Measurements from ENCODE around the gene SLC15A1.

Gene SLC15A1

DNA sequence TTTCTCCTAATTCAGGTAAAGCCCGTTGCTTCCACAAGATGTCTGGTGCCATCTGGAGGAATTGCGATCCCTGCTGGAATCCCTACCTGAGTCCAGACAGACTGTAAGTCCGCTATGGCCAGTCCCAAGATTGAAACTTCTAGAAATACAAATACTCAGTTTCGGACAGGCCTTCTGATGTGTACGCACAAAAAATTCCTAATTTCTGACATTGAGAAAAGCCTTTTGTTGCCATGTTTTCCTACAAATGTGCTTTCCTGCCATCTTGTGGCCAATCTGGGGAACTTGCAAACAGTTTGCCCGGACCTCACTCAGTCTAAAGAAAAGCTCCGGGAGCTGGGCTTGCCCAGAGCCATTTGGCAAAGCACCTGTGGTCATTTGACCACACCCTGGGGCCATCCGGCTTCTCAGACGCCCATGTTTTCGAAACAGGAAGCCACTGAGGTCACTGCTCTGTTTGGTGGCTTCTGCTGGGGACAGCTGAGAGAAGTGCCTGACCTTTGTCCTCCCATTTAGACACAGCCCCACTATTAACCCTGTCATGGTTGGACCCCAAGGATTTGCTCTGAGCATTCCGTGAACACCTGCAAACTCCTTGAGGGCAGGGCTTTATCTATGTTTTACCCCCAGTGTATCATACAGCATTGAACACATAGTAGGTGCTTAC is 79.4 kb downstream of the SLC15A1 start:
- TF ChIP-seq, protein P1, sequence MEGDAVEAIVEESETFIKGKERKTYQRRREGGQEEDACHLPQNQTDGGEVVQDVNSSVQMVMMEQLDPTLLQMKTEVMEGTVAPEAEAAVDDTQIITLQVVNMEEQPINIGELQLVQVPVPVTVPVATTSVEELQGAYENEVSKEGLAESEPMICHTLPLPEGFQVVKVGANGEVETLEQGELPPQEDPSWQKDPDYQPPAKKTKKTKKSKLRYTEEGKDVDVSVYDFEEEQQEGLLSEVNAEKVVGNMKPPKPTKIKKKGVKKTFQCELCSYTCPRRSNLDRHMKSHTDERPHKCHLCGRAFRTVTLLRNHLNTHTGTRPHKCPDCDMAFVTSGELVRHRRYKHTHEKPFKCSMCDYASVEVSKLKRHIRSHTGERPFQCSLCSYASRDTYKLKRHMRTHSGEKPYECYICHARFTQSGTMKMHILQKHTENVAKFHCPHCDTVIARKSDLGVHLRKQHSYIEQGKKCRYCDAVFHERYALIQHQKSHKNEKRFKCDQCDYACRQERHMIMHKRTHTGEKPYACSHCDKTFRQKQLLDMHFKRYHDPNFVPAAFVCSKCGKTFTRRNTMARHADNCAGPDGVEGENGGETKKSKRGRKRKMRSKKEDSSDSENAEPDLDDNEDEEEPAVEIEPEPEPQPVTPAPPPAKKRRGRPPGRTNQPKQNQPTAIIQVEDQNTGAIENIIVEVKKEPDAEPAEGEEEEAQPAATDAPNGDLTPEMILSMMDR (conservative IDR thresholded peaks at IDR 0.05; ENCODE audit: low read depth, low read length), result peak; percentile 75
- Histone ChIP-seq H2AFZ (ENCODE audit: low read depth) (peak overlapping the region; percentile 30; the same call in 1 of the 2 replicates), H3K4me3 (IDR thresholded peaks at IDR 0.05; ENCODE audit: insufficient read depth, low read depth, low read length) (no peak overlapping the region), H4K20me1 (ENCODE audit: insufficient read depth) (no peaks in the 10 kb centered on the region), H3K4me1 (ENCODE audit: low read depth, poor library complexity, severe bottlenecking) (peaks cover 7% of the 10 kb centered on the region), H3K4me2 (no peak overlapping the region; the same call in 1 of the 2 replicates), H3K79me2 (ENCODE audit: insufficient read depth, low read depth) (no peaks in the 10 kb centered on the region), H3K27me3 (ENCODE audit: insufficient read depth, low read depth) (no peaks in the 10 kb centered on the region), H3K36me3 (ENCODE audit: insufficient read depth) (no peaks in the 10 kb centered on the region), H3K9ac (no peak overlapping the region), H3K27ac (no peak overlapping the region)

DNA sequence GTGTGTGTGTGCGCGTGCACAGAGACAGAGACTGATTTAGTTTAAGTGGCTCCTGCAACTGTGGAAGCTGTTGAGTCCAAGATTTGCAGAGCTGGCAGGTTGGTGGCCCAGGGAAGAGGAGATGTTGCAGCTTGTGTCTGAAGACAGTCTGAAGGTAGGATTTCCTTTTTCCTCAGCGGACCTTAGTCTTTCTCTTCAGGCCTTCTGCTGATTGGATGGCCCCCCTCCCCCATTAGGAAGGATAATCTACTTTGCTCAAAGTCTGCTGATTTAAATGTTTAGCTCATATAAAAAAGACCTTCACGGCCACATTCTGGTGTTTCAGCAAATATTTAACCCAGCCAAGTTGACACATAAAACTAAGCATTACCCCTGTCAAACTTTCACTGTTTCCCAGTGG is 84.3 kb downstream of the SLC15A1 start:
- no peaks in the 10 kb centered on the region for H3K36me3 ChIP-seq (ENCODE audit: insufficient read depth)
- H4K20me1 ChIP-seq (ENCODE audit: insufficient read depth), result no peaks in the 10 kb centered on the region
- TF ChIP-seq, protein P1 (conservative IDR thresholded peaks at IDR 0.05; ENCODE audit: low read depth, low read length), result no peak
- peaks cover 16% of the 10 kb centered on the region for H3K4me1 ChIP-seq (ENCODE audit: low read depth, poor library complexity, severe bottlenecking)
- no peak overlapping the region for H3K27ac ChIP-seq
- no peaks in the 10 kb centered on the region for H3K27me3 ChIP-seq (ENCODE audit: insufficient read depth, low read depth)
- H3K79me2 ChIP-seq (ENCODE audit: insufficient read depth, low read depth), result no peaks in the 10 kb centered on the region
- H2AFZ ChIP-seq (ENCODE audit: low read depth), result no peak overlapping the region
- H3K4me3 ChIP-seq (IDR thresholded peaks at IDR 0.05; ENCODE audit: insufficient read depth, low read depth, low read length), result no peak overlapping the region
- H3K9ac ChIP-seq, result no peak overlapping the region
- no peak overlapping the region for H3K4me2 ChIP-seq

DNA sequence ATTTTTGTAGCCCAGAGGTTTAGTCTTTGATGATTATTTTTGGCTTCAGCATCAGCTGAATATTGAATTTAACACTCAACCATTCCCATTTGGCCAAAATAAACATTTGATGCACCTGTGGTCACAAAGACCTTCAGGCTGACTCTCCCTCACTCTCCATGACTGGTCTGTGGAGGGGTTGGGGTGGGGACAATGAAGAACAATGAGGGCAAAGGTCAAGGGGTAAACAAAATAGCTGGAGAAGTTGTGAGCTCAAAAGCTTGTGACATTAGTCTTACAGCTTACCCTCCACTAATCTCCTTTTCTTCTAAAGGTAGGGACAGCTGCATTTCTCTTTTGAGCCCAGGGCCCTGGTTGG is 86.9 kb downstream of the SLC15A1 start:
- no peaks in the 10 kb centered on the region for H3K36me3 ChIP-seq (ENCODE audit: insufficient read depth)
- TF ChIP-seq, protein P1 (conservative IDR thresholded peaks at IDR 0.05; ENCODE audit: low read depth, low read length), result no peak
- H3K4me1 ChIP-seq (ENCODE audit: low read depth, poor library complexity, severe bottlenecking), result peaks cover 12% of the 10 kb centered on the region
- H3K4me2 ChIP-seq, result no peak overlapping the region
- no peak overlapping the region for H2AFZ ChIP-seq (ENCODE audit: low read depth)
- H3K9ac ChIP-seq, result no peak overlapping the region
- no peaks in the 10 kb centered on the region for H3K27me3 ChIP-seq (ENCODE audit: insufficient read depth, low read depth)
- H3K79me2 ChIP-seq (ENCODE audit: insufficient read depth, low read depth), result no peaks in the 10 kb centered on the region
- H4K20me1 ChIP-seq (ENCODE audit: insufficient read depth), result no peaks in the 10 kb centered on the region
- no peak overlapping the region for H3K27ac ChIP-seq
- no peak overlapping the region for H3K4me3 ChIP-seq (IDR thresholded peaks at IDR 0.05; ENCODE audit: insufficient read depth, low read depth, low read length)

DNA sequence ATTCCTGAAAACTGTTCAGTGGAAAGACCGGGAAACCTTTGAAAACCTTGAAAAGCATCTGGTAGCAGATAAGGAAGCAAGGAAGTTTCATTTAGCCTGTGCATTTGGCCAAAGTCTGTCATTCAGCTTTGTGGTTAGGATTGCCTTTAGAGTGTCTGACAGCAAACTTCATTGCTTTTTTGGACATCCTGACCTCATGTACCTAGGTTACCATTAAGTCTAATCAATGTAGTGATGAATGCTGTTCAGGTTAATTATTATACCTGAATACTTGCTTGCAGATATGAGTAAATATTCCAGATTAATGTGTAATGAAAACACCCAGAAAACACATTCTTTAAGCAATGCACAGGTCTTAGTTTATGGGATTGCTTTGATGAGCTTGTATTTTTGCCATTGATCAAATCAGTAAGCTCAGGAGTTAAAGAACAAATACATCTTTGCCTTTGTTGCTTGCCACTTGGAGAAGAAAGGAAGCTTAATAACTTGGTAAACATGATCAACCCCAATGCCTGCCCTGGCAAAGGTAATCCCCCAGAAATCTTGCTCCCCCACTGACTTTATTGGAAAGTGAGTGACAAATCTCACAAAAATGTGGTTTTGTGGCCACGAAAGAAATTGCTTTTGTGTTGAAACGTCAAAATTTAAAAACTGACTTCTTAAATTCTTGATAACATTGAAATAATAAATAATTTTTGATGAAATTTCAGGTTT is 87.4 kb downstream of the SLC15A1 start:
- H3K36me3 ChIP-seq (ENCODE audit: insufficient read depth), result no peaks in the 10 kb centered on the region
- no peak overlapping the region for H2AFZ ChIP-seq (ENCODE audit: low read depth)
- H4K20me1 ChIP-seq (ENCODE audit: insufficient read depth), result no peaks in the 10 kb centered on the region
- H3K4me1 ChIP-seq (ENCODE audit: low read depth, poor library complexity, severe bottlenecking), result peaks cover 12% of the 10 kb centered on the region
- H3K4me2 ChIP-seq, result no peak overlapping the region
- H3K27ac ChIP-seq, result no peak overlapping the region
- H3K79me2 ChIP-seq (ENCODE audit: insufficient read depth, low read depth), result no peaks in the 10 kb centered on the region
- H3K9ac ChIP-seq, result no peak overlapping the region
- TF ChIP-seq, protein P1 (conservative IDR thresholded peaks at IDR 0.05; ENCODE audit: low read depth, low read length), result no peak
- no peak overlapping the region for H3K4me3 ChIP-seq (IDR thresholded peaks at IDR 0.05; ENCODE audit: insufficient read depth, low read depth, low read length)
- no peaks in the 10 kb centered on the region for H3K27me3 ChIP-seq (ENCODE audit: insufficient read depth, low read depth)

Data from KMS-11 (cell line).